ENCODE measurements around the gene SMAD2. TPM values are rescaled to one million over a fixed set of nuclear protein-coding genes. Genes with fewer than 3 reads are reported as not detected.
A peak's percentile ranks its signal among the peaks of the same experiment; 100 is the strongest.

SMAD2 gene
- total and polyA plus RNA-seq, 2 experiments from 2014 or later: 58.5 to 108 TPM

GRCh38 chr18:47912794-47913585 lies 17.5 kb downstream of the SMAD2 start:
- Histone ChIP-seq H3K27ac (peak overlapping the region; percentile 32), H3K36me3 (replicated peaks; ENCODE audit: insufficient read depth, low read depth) (no peaks in the 10 kb centered on the region), H3K4me3 (no peak overlapping the region), H4K20me1 (ENCODE audit: insufficient read depth, poor library complexity, severe bottlenecking) (peaks cover 85% of the 10 kb centered on the region), H3K79me2 (peaks cover 100% of the 10 kb centered on the region), H3K9me2 (replicated peaks; ENCODE audit: insufficient read depth) (no peaks in the 10 kb centered on the region), H3K9me3 (ENCODE audit: low read depth) (no peaks in the 10 kb centered on the region), H2AFZ (no peak overlapping the region), H3K4me1 (ENCODE audit: insufficient read depth) (peaks cover 24% of the 10 kb centered on the region), H3K4me2 (peak overlapping the region; percentile 60), H3K27me3 (no peaks in the 10 kb centered on the region)
- DNase-seq (ENCODE audit: low spot score): no peak
- TF ChIP-seq, protein P1, sequence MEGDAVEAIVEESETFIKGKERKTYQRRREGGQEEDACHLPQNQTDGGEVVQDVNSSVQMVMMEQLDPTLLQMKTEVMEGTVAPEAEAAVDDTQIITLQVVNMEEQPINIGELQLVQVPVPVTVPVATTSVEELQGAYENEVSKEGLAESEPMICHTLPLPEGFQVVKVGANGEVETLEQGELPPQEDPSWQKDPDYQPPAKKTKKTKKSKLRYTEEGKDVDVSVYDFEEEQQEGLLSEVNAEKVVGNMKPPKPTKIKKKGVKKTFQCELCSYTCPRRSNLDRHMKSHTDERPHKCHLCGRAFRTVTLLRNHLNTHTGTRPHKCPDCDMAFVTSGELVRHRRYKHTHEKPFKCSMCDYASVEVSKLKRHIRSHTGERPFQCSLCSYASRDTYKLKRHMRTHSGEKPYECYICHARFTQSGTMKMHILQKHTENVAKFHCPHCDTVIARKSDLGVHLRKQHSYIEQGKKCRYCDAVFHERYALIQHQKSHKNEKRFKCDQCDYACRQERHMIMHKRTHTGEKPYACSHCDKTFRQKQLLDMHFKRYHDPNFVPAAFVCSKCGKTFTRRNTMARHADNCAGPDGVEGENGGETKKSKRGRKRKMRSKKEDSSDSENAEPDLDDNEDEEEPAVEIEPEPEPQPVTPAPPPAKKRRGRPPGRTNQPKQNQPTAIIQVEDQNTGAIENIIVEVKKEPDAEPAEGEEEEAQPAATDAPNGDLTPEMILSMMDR (IDR thresholded peaks at IDR 0.05; ENCODE audit: poor library complexity): no peak
- no peak for TF ChIP-seq EZH2phosphoT487 (IDR thresholded peaks at IDR 0.05; ENCODE audit: low read depth, severe bottlenecking, unreplicated experiment)
- TF ChIP-seq EZH2 (IDR thresholded peaks at IDR 0.05; ENCODE audit: borderline replicate concordance): no peak
- WGBS (ENCODE audit: low lambda C conversion rate, missing lambda C conversion rate): 93% methylated on average over 11 of the region's 11 CpGs

DNA sequence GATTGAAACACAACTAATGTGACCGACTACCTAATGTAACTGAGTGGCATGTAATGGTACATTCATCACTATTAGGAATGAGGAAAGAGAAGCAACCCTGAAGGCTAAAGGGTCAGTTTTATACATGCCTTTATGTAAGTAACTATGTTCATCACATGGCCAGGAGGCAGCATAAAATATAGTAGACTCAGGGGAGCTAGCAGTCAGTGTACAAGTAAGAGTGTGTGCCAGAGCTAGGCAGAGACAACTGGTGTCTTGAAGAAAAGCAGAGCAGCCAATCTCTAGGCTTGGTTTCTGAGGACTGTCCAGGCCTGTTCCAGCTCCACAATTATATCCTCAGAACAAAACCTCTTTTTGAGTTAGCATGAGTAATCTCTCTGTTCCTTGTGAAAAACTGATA lies 18.1 kb downstream of the SMAD2 start:
- H4K20me1 ChIP-seq (ENCODE audit: insufficient read depth, poor library complexity, severe bottlenecking): peaks cover 78% of the 10 kb centered on the region

GRCh38 chr18:47911877-47912276 lies 18.6 kb downstream of the SMAD2 start:
- TF ChIP-seq EZH2phosphoT487 (IDR thresholded peaks at IDR 0.05; ENCODE audit: low read depth, severe bottlenecking, unreplicated experiment) (no peak), EZH2 (IDR thresholded peaks at IDR 0.05; ENCODE audit: borderline replicate concordance) (no peak)
- TF ChIP-seq, protein P1 (IDR thresholded peaks at IDR 0.05; ENCODE audit: poor library complexity): no peak
- Histone ChIP-seq H3K4me2 (peak overlapping the region; percentile 60), H2AFZ (no peak overlapping the region), H3K4me3 (no peak overlapping the region), H4K20me1 (ENCODE audit: insufficient read depth, poor library complexity, severe bottlenecking) (peaks cover 74% of the 10 kb centered on the region), H3K4me1 (ENCODE audit: insufficient read depth) (peaks cover 24% of the 10 kb centered on the region), H3K36me3 (replicated peaks; ENCODE audit: insufficient read depth, low read depth) (no peaks in the 10 kb centered on the region), H3K79me2 (peaks cover 100% of the 10 kb centered on the region), H3K9me2 (replicated peaks; ENCODE audit: insufficient read depth) (no peaks in the 10 kb centered on the region), H3K9me3 (ENCODE audit: low read depth) (no peaks in the 10 kb centered on the region), H3K27me3 (no peaks in the 10 kb centered on the region), H3K27ac (peak overlapping the region; percentile 32)
- WGBS (ENCODE audit: low lambda C conversion rate, missing lambda C conversion rate): 66% methylated on average over 4 of the region's 4 CpGs
- peak; percentile 40 for DNase-seq (ENCODE audit: low spot score)

More for the DNA sequence above, 18.1 kb downstream of the SMAD2 start:
- no peaks in the 10 kb centered on the region for H3K36me3 ChIP-seq (replicated peaks; ENCODE audit: insufficient read depth, low read depth)
- H3K4me3 ChIP-seq: no peak overlapping the region
- H3K27me3 ChIP-seq: no peaks in the 10 kb centered on the region
- peak overlapping the region; percentile 60 for H3K4me2 ChIP-seq
- peak overlapping the region; percentile 32 for H3K27ac ChIP-seq
- H3K9me3 ChIP-seq (ENCODE audit: low read depth): no peaks in the 10 kb centered on the region
- TF ChIP-seq, protein P1 (IDR thresholded peaks at IDR 0.05; ENCODE audit: poor library complexity): no peak
- no peak for TF ChIP-seq EZH2phosphoT487 (IDR thresholded peaks at IDR 0.05; ENCODE audit: low read depth, severe bottlenecking, unreplicated experiment)
- no peak for TF ChIP-seq EZH2 (IDR thresholded peaks at IDR 0.05; ENCODE audit: borderline replicate concordance)
- H2AFZ ChIP-seq: no peak overlapping the region
- WGBS (ENCODE audit: low lambda C conversion rate, missing lambda C conversion rate): 69% methylated on average over 1 of the region's 1 CpG
- H3K4me1 ChIP-seq (ENCODE audit: insufficient read depth): peaks cover 24% of the 10 kb centered on the region
- peaks cover 100% of the 10 kb centered on the region for H3K79me2 ChIP-seq
- no peaks in the 10 kb centered on the region for H3K9me2 ChIP-seq (replicated peaks; ENCODE audit: insufficient read depth)
- peak; percentile 26 for DNase-seq (ENCODE audit: low spot score)
